Peyer's patch (tissue), 4 donors: ENCODE data around the gene SLC13A5.

Source experiments
- POLR2A ChIP-seq, 2 donors: fragments of 450-650 bp; IDR thresholded peaks; one replicate each; pipeline ENCODE4 v1.5.1; 2017; ENCODE audit warnings: antibody characterized with exemption in 2 of 2, mild to moderate bottlenecking in 2 of 2, moderate library complexity in 2 of 2
- TF ChIP-seq, protein P1 (sequence below), 6 experiments: fragments of 450-650 bp in 4 of 6; fragments of 200-600 bp in 2 of 6; sonication (generic) in 1 of 6; IDR thresholded peaks; one replicate each; pipeline ENCODE4 v1.5.1; 2017 to 2019; ENCODE audit warnings: antibody characterized with exemption in 6 of 6, mild to moderate bottlenecking in 3 of 6, moderate library complexity in 1 of 6

DNA sequence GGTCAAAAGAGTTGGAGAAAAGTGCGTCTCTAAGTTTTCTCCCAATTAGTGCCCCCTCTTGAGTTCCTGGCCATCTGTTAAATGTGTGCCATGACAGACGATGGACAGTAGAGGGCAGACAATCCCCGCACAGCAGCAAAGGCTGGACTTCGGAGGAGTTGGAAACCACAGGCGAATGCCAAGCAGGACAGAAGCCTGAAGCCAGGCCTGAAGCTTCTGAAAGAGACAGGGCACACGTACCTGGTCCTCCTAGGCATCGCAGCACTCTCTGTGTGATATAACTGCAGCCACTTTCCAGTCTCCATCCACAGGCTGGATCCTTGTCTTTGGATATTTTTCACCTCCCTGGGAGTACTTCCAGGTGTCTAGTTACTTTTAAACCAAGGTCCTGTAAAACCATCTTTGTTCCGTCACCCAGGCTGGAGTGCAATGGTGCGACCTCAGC is 47.1 kb downstream of the SLC13A5 start:
- TF ChIP-seq, protein P1, sequence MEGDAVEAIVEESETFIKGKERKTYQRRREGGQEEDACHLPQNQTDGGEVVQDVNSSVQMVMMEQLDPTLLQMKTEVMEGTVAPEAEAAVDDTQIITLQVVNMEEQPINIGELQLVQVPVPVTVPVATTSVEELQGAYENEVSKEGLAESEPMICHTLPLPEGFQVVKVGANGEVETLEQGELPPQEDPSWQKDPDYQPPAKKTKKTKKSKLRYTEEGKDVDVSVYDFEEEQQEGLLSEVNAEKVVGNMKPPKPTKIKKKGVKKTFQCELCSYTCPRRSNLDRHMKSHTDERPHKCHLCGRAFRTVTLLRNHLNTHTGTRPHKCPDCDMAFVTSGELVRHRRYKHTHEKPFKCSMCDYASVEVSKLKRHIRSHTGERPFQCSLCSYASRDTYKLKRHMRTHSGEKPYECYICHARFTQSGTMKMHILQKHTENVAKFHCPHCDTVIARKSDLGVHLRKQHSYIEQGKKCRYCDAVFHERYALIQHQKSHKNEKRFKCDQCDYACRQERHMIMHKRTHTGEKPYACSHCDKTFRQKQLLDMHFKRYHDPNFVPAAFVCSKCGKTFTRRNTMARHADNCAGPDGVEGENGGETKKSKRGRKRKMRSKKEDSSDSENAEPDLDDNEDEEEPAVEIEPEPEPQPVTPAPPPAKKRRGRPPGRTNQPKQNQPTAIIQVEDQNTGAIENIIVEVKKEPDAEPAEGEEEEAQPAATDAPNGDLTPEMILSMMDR (IDR thresholded peaks at IDR 0.05) = peak; percentile 72 to 88 (median 86)
- TF ChIP-seq POLR2A (IDR thresholded peaks at IDR 0.05) = no peak
